Measurements from ENCODE around the gene CDK2.

CDK2 gene

DNA sequence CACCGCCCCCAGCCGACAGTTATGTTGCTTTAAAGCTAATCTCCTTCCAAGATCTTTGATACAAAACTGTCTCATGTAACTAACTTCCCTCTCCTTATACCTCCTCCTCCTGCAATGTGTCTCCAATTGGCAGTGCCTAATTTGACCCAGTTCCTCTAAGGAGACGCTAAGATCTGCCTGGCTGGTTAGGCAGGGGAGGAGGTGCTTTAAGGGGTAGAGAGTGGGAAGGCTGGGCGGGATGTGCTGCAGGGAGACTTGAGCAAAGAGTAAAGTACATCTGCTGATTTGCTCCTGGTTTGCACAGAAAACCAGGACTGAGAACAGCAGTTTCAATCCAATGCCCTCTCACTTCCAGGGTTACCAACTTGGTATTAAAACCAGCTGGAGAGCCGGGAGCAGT lies 46.9 kb downstream of the CDK2 start:
- no peak for DNase-seq (ENCODE audit: low read depth)

DNA sequence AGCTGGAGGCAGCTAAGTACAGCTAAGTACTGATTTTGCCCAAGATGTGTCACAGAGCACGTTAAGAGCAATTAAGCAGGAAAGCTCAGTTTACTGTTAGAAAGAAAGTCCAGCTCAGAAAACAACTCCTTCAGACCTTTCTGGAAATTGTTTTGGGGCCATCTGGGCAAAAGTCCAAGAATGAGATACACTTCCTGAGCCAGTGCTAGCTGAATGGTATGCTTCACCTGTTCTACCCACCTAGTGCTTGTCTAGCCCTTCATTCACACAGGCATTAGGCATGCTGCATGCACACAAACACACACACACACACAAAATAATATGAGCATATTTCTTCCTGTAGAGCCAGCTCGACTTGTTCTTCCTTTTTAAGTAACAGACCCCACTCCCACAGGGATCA lies 47.6 kb downstream of the CDK2 start:
- DNase-seq (ENCODE audit: low read depth): no peak

DNA sequence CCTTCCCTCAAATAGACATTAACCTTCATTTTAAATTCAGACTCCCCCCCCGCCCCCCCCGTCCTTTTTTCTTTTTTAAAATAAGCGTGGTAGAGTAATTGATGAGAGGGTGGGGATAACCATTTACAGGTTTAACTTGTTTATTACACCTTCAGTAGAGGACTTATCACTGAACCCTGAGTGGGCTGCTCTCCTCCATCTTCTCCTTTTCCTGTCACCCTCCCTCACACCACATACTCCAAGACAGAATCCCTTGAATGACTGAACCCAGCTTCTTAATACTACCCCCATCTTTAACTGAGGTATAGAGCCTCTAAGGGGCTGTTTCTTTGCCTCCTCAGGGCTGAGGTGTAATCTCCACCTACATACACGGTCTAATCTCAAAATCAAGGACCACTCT lies 50.6 kb downstream of the CDK2 start:
- DNase-seq (ENCODE audit: low read depth): no peak

DNA sequence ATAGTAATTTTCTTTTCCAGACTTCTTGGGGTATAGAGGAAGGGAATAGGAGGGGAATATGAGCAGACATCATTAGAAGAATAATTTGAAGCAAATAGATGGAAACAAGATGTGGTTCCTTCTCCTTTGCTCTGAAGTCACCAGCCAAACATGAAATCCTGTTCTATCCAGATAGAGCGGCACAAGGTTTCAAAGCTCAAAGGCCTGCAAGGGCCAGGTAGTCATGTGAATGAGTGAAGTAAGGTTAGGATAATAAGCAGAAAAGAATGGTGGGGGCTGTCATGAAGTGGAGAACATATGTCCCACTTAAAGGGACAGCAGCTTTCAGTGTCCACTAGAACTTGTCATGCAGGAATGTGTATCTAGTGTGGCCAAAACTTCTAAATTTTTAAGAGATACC lies 51.7 kb downstream of the CDK2 start:
- DNase-seq (ENCODE audit: low read depth): no peak

DNA sequence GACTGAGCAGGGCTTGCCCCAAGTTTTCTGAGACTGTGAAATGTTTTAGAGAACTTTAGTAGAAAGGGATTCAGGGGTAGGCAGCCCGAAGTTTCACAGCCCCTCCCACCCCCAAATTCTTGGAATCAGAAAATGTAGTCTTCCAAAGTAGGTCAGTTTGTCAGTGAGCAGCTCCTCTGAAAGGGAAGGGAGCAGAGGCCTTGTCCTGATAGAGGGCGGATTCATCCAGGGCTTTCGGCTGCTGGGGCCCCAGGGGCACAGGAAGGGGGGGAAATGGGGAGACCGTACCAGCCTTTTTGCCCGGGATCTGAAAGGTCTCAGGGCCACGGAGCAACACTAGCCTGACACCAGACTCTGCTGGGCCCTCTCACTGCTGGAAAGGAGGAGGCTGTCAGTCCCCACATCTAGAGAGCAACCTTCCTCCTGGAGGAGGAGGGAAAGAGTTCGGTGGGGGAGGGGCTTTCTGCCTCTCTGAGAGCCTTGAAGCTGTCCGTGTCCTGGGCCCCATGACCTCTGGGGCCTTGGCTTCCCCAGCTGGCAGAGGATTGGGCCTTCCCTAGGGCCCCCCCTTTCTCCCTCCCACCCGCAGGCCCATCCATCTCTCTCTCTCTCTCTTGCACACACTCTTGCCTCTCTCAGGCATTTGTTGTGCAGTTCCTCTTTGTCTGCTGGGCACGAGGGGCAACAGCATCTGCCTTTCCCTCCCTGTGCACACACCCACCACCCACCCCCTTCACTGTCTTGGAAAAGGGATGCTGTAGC lies 54.0 kb downstream of the CDK2 start, which contains the start of gene IKZF4:
Gene IKZF4, plus strand, starts transcription at position 621 of the 762 bp plus-strand sequence. CDS start 451 bp downstream, outside the sequence.
- no peak for DNase-seq (ENCODE audit: low read depth)

DNA sequence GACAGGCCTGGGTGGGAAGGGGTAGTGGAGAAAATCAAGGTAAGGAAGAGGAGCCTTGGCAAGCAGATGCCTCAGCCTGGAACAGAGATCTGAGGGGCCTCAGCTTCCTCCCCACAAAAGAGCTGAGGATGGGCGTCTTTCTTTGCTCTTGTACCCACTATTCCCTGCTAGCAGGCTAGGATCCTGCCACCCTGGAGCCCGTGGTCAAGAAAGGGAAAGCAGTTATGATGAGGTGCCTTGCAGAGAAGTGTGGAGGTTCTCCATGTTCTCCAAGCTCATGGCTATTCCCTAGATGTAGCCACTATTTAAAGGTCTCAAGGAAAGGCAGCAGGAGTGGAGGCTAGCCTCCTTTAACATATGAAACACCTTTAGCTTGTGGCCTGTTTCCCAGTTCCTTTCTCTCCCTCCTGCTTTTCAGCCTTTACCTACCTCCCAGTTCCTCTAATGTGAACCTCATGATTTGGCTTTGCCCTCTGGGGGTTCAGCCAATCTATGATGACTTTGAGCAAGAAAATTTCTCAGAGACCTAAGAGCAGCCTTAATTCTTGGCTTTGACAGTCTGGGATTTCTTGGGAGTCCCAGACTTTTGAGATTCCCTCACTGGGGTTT lies 55.4 kb downstream of the CDK2 start:
- DNase-seq (ENCODE audit: low read depth): no peak

Data from HS-27A (cell line).